HepG2 (cell line): ENCODE results near the gene PAPSS1. TPM values are rescaled to one million over a fixed set of nuclear protein-coding genes. Genes with fewer than 3 reads are reported as not detected.
A peak's percentile ranks its signal among the peaks of the same experiment; 100 is the strongest.

Source experiments
- ATAC-seq: fragments of 200-7000 bp; cut with Tn5 transposase; 3 replicates; pipeline ENCODE4 v1.9.1; 2020; ENCODE audit warnings: mild to moderate bottlenecking, moderate library complexity
- BruUV-seq: library from RNA; stranded (reverse); fragments of 400-500 nt; replicated peaks from 2 replicates; lab custom pipeline; 2021; lab: Mats Ljungman, UMichigan
- CTCF ChIA-PET: fragments of 300-600 bp; formaldehyde crosslinking; extraction: SDS; loops from one replicate; lab custom pipeline; 2021; ENCODE audit warnings: low total read pairs, inconsistent platforms, low intra/inter-chr PET ratio; lab: Yijun Ruan, JAX
- POLR2A ChIA-PET: fragments of 350-600 bp; sonication (Branson Sonifier 250); formaldehyde crosslinking; loops from one replicate; lab custom pipeline; 2020; ENCODE audit warnings: antibody characterized with exemption, inconsistent platforms; lab: Yijun Ruan, JAX
- DNase-seq: peaks from one replicate; pipeline ENCODE4 v3.0.0-alpha.2; 2015; ENCODE audit warnings: low spot score
- FAIRE-seq: peaks from 3 replicates; lab custom pipeline; 2011; peaks lifted over from hg19 to GRCh38; lab: Jason Lieb, UNC
- H2AFZ ChIP-seq: one replicate; pipeline ENCODE4 v1.6.1; 2011; ENCODE audit warnings: low read length, inconsistent platforms
- H3K27ac ChIP-seq: fragments of 300-600 bp; 3 replicates; pipeline ENCODE4 v1.8.0; 2011; ENCODE audit warnings: mixed run types, mild to moderate bottlenecking, mixed read lengths, low read length, inconsistent platforms; ENCODE audit not compliant: insufficient read depth; ENCODE audit errors: extremely low read length
- H3K27me3 ChIP-seq, 2 experiments: fragments of 200-600 bp in 1 of 2; 2 replicates in 1 of 2; 3 replicates in 1 of 2; pipeline versions ENCODE4 v1.6.0 to v1.8.0; 2011; ENCODE audit warnings: low read length in 2 of 2, mild to moderate bottlenecking in 2 of 2, moderate library complexity in 2 of 2, inconsistent platforms in 1 of 2; ENCODE audit not compliant: insufficient read depth in 2 of 2, control insufficient read depth in 1 of 2
- H3K36me3 ChIP-seq, 2 experiments: fragments of 200-600 bp in 1 of 2; replicated peaks in 1 of 2; 2 replicates in 1 of 2; 3 replicates in 1 of 2; pipeline versions ENCODE4 v1.5.1 to v1.8.0; 2011; ENCODE audit warnings: low read length in 2 of 2, inconsistent platforms in 1 of 2; ENCODE audit not compliant: insufficient read depth in 2 of 2, control insufficient read depth in 1 of 2
- H3K4me1 ChIP-seq: 2 replicates; pipeline ENCODE4 v1.5.1; 2012; ENCODE audit warnings: low read length, inconsistent platforms; ENCODE audit not compliant: insufficient read depth
- H3K4me2 ChIP-seq: 2 replicates; pipeline ENCODE4 v1.6.0; 2011; ENCODE audit warnings: low read depth, low read length, inconsistent platforms
- H3K4me3 ChIP-seq, 3 experiments: fragments of 200-600 bp in 1 of 3; sonication (generic), shearing (Covaris generic) in 1 of 3; replicated peaks in 1 of 3; 2 replicates each; pipeline ENCODE4 v1.5.1; 2011 to 2016; ENCODE audit warnings: low read length in 3 of 3, inconsistent platforms in 2 of 3, low read depth in 2 of 3, mild to moderate bottlenecking in 2 of 3, control low read depth in 1 of 3, mixed read lengths in 1 of 3; ENCODE audit not compliant: insufficient read depth in 1 of 3
- H3K79me2 ChIP-seq: one replicate; pipeline ENCODE4 v1.6.1; 2011; ENCODE audit warnings: low read length, inconsistent platforms; ENCODE audit not compliant: insufficient read depth
- H3K9ac ChIP-seq: 2 replicates; pipeline ENCODE4 v1.6.0; 2011; ENCODE audit warnings: mild to moderate bottlenecking, low read depth, low read length, inconsistent platforms; ENCODE audit not compliant: insufficient read depth
- H3K9me3 ChIP-seq: 2 replicates; pipeline ENCODE4 v1.5.1; 2012; ENCODE audit warnings: mild to moderate bottlenecking, low read length
- H4K20me1 ChIP-seq: 2 replicates; pipeline ENCODE4 v1.6.0; 2011; ENCODE audit warnings: inconsistent platforms, mild to moderate bottlenecking, low read length, moderate library complexity; ENCODE audit not compliant: insufficient read depth
- CEBPB ChIP-seq: IDR thresholded peaks from 2 replicates; pipeline ENCODE4 v1.6.1; 2011; ENCODE audit warnings: low read depth, low read length, improper control_type of control experiment, borderline replicate concordance
- CEBPG ChIP-seq: IDR thresholded peaks from 2 replicates; pipeline ENCODE4 v1.6.1; 2016
- CTCF ChIP-seq: sonication (generic); formaldehyde crosslinking; IDR thresholded peaks from 2 replicates; pipeline ENCODE4 v1.5.0; 2020; ENCODE audit warnings: mild to moderate bottlenecking, missing genetic modification reagents, moderate library complexity
- FOXK2 ChIP-seq: fragments of 450-650 bp; IDR thresholded peaks from 2 replicates; pipeline ENCODE4 v1.6.1; 2016
- KDM6A ChIP-seq: IDR thresholded peaks from 2 replicates; pipeline ENCODE4 v1.6.1; 2016; ENCODE audit warnings: low read depth
- NFE2L1 ChIP-seq: sonication (generic); formaldehyde crosslinking; IDR thresholded peaks from 2 replicates; pipeline ENCODE4 v1.4.0; 2020; ENCODE audit warnings: missing genetic modification reagents, mild to moderate bottlenecking, borderline replicate concordance
- RAD21 ChIP-seq: fragments of 450-650 bp; formaldehyde crosslinking; IDR thresholded peaks from 2 replicates; pipeline ENCODE4 v1.5.0; 2020; ENCODE audit warnings: mild to moderate bottlenecking
- SIX1 ChIP-seq: sonication (generic); formaldehyde crosslinking; IDR thresholded peaks from 2 replicates; pipeline ENCODE4 v1.4.0; 2020; ENCODE audit warnings: missing genetic modification reagents, borderline replicate concordance
- SMC3 ChIP-seq: IDR thresholded peaks from 2 replicates; pipeline ENCODE4 v1.6.1; 2011; ENCODE audit warnings: low read length, improper control_type of control experiment
- SNAPC5 ChIP-seq: sonication (generic); formaldehyde crosslinking; IDR thresholded peaks from 2 replicates; pipeline ENCODE4 v1.8.1; 2023; ENCODE audit warnings: mild to moderate bottlenecking, missing genetic modification reagents, borderline replicate concordance
- STAG1 ChIP-seq: sonication (generic); formaldehyde crosslinking; IDR thresholded peaks from 2 replicates; pipeline ENCODE4 v1.4.0; 2020; ENCODE audit warnings: missing genetic modification reagents
- TFDP1 ChIP-seq: IDR thresholded peaks from 2 replicates; pipeline ENCODE4 v1.6.1; 2016; ENCODE audit warnings: missing compliant biosample characterization, missing genetic modification reagents, borderline replicate concordance
- THAP8 ChIP-seq: sonication (generic); formaldehyde crosslinking; IDR thresholded peaks from 2 replicates; pipeline ENCODE4 v1.5.1; 2020; ENCODE audit warnings: missing genetic modification reagents, mild to moderate bottlenecking, borderline replicate concordance
- ZBTB20 ChIP-seq: sonication (generic); formaldehyde crosslinking; IDR thresholded peaks from 2 replicates; pipeline ENCODE4 v1.8.1; 2023; ENCODE audit warnings: missing genetic modification reagents, low read depth, mild to moderate bottlenecking, borderline replicate concordance
- ZFP90 ChIP-seq: sonication (generic); formaldehyde crosslinking; IDR thresholded peaks from 2 replicates; pipeline ENCODE4 v1.8.0; 2022; ENCODE audit warnings: missing genetic modification reagents, mild to moderate bottlenecking, inconsistent platforms, borderline replicate concordance
- ZGPAT ChIP-seq: IDR thresholded peaks from 2 replicates; pipeline ENCODE4 v1.6.1; 2016; ENCODE audit warnings: mild to moderate bottlenecking
- ZNF383 ChIP-seq: sonication (generic); formaldehyde crosslinking; IDR thresholded peaks from 2 replicates; pipeline ENCODE4 v1.4.0; 2020; ENCODE audit warnings: missing genetic modification reagents, mild to moderate bottlenecking, borderline replicate concordance
- ZNF572 ChIP-seq: sonication (generic); formaldehyde crosslinking; IDR thresholded peaks from 2 replicates; pipeline ENCODE4 v1.5.1; 2020; ENCODE audit warnings: mild to moderate bottlenecking, missing genetic modification reagents
- WGBS: methylation state at CpG from one replicate; pipeline ENCODE4 v1.1.6; 2017; ENCODE audit warnings: low lambda C conversion rate; 5-methylcytosine and 5-hydroxymethylcytosine counted together
- in situ Hi-C: cut with HindIII; loops from 2 replicates; pipeline ENCODE4 v1.10.0; 2017; ENCODE audit warnings: low pct_unique_long_range_greater_than_20kb; ENCODE audit not compliant: extremely low pct_ligation_motif_present
- intact Hi-C: fragments of 100-400 bp; cut with micrococcal nuclease; formaldehyde crosslinking; loops from one replicate; pipeline ENCODE4 v1.10.0; 2022; ENCODE audit not compliant: unreplicated experiment
- polyA plus RNA-seq, 8 experiments: library from polyadenylated mRNA; depleted of rRNA in 3 of 8; stranded (reverse) in 7 of 8; unstranded in 1 of 8; fragments of >200 nt; fragmentation: Illumina TruSeq in 4 of 8; extraction: Trizol in 4 of 8; gene quantifications; 2 replicates each; pipeline versions ENCODE4 v1.2.1 to v1.2.3, GENCODE V29; 2011 to 2016; ENCODE audit warnings: low read depth in 4 of 8, missing spikeins in 1 of 8, mixed read lengths in 1 of 8; ENCODE audit not compliant: insufficient read depth in 1 of 8
- total RNA-seq, 5 experiments: library from RNA; depleted of rRNA; stranded (reverse); fragments of >200 nt; fragmentation: Illumina TruSeq; extraction: Trizol; gene quantifications; 2 replicates each; pipeline ENCODE4 v1.2.3, GENCODE V29; 2016; ENCODE audit warnings: low read depth in 1 of 5

The PAPSS1 gene
- total and polyA plus RNA-seq, 2 of the 13 experiments (the other 11 are each of a cell fraction or from before 2014, with no cell fraction given) = 105 to 126 TPM

- peak; percentile 98 for ATAC-seq
- Histone ChIP-seq H3K9ac (no peak overlapping the region), H3K79me2 (no peaks in the 10 kb centered on the region), H3K27me3 (no peaks in the 10 kb centered on the region), H4K20me1 (no peaks in the 10 kb centered on the region), H3K4me1 (peaks cover 13% of the 10 kb centered on the region), H2AFZ (no peak overlapping the region), H3K27ac (no peak overlapping the region), H3K36me3 (no peaks in the 10 kb centered on the region), H3K9me3 (no peaks in the 10 kb centered on the region), H3K4me2 (no peak overlapping the region), H3K4me3 (no peak overlapping the region)
- in situ Hi-C loops = no loop called here
- peak; percentile 23 for DNase-seq
- ChIA-PET POLR2A (no interaction called here), CTCF (interaction anchor here (5.6 kb wide), 1 partner anchor 153 kb away, joined by 72 read pairs; no protein-coding TSS in a partner anchor)
- WGBS = 7% methylated on average over 10 of the region's 10 CpGs
- no TSS peak for BruUV-seq
- peak; percentile 12 for FAIRE-seq
- intact Hi-C loops = loop anchor here (1.0 to 2.0 kb wide), 2 partner anchors 66 to 153 kb away; no protein-coding TSS in a partner anchor
- TF ChIP-seq FOXK2 = no peak
- no peak for TF ChIP-seq ZFP90 (CRISPR knock-in tag)
- TF ChIP-seq CTCF (CRISPR knock-in tag) = peak; percentile 70
- no peak for TF ChIP-seq ZBTB20
- TF ChIP-seq ZGPAT (CRISPR knock-in tag) = no peak
- no peak for TF ChIP-seq TFDP1 (CRISPR knock-in tag)
- no peak for TF ChIP-seq ZNF383
- TF ChIP-seq ZNF572 = no peak
- TF ChIP-seq SNAPC5 (CRISPR knock-in tag) = no peak
- no peak for TF ChIP-seq KDM6A
- TF ChIP-seq SMC3 = peak; percentile 68
- no peak for TF ChIP-seq NFE2L1 (CRISPR knock-in tag)
- peak; percentile 79 for TF ChIP-seq CEBPG (CRISPR knock-in tag)
- peak; percentile 73 for TF ChIP-seq STAG1 (CRISPR knock-in tag)
- peak; percentile 72; the same call in 1 of the 2 replicates for TF ChIP-seq CEBPB
- TF ChIP-seq SIX1 = no peak
- no peak for TF ChIP-seq THAP8
- TF ChIP-seq RAD21 = peak; percentile 23; the same call in 1 of the 2 replicates
Observed at GRCh38 chr4:107760281-107760947, 40.4 kb upstream of the PAPSS1 start.
